GM21717 (cell line): Measurements from ENCODE around the gene HMGB1.

Experiments
- ATAC-seq: cut with Tn5 transposase; IDR thresholded peaks from one replicate; pipeline ENCODE4 v1.9.1; 2021; ENCODE audit warnings: mild to moderate bottlenecking, moderate library complexity; ENCODE audit not compliant: unreplicated experiment

Gene HMGB1

DNA sequence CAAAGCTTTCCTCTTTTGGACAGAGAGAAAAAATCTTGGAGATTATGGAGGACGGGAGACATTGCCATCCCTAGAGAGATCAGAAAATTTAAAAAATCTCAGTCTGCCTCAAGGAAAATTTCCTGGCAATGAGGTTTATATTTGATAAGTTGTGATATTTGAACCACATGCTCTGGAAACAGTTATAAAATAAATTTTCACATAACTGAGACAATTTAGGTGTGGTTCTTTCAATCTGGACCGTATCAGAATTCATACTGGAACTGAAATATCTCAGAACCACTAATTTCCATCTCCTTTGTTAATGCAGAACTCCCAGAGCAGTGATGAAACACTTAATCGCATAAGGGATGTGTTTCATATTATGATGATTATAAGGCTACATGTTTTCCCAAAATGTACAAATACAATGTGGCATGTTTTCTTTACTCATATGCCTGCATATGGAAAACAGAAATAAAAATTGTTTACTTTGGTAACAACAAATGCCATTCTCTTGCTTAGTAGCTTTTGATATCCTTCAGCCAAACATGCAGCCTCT lies 29.8 kb downstream of the HMGB1 start:
- no peak for ATAC-seq

DNA sequence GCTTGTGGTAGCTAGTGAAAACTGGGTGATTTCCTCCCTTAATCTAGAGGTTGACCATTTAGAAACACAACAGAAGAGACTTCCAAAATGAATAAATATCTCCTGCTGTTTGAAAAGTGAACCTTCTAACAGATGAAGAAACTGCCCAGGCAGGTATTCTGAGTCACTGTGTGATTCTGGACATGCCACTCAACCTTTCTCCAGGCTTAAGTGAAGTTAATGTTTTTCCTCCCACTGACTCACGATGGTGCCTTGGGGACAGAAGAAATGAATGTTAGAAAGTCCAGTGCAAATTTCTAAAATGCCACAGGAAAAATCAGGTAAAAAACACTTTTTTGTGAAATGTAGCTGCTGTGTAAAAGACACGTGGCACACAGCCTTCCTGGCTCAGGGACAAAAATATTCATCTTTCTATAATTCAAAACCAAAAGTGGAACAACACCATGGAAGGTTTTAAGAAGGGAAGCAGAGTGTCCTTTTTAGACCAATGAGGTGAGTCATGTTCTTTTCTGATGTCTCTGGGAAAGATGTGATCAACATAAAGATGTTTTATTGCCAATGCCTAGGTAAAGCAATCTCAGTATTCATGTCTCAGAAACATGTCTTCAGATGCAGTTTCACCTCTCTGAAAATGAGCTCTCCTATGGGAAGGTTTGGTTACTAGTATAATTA lies 34.3 kb downstream of the HMGB1 start:
- ATAC-seq = no peak

DNA sequence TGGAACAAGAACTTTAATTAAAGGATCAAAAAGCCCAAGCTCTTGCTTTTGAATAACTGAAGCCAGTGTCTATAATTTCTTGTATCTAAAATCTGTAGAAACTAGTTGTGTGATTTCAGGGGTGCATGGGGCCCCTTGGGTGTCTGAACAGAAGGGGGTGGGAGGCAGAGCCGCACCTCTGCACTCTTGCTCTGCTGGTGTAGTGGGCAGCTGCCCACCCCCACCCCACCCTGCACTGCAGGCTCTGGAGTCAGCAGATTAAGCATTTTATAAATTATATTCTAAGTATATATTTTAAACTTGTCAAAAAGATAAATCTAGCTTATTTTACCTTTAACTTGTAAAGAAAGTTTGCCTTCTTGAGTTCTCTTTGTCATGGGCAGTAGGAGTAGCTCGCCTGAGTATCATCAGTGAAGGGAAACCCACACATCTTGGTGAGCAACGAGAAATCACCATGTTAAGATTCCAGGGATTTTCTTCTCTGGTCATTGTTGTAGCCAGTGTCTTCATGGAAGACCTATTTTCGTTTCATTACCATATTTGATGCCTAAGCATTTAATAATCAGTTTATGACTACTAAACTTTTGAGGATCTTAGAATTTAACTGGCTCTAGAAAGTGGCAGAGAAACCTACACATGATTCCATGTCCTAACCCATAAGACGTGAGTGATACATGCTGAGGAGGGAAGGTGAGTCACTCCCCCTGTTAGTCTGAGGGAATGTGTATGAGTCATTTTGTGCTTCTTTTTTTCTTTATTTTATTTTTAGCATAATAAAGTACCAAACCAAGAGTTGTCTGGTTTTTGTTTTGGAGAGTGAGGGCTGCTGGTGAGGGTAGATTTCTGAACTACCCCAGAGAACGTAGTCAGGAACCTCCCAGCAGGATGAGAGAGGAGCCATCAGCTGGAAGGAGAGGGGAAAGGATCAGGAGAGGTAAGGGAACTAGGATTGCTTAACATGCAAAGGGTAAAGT lies 35.7 kb downstream of the HMGB1 start:
- ATAC-seq = peak; percentile 61

DNA sequence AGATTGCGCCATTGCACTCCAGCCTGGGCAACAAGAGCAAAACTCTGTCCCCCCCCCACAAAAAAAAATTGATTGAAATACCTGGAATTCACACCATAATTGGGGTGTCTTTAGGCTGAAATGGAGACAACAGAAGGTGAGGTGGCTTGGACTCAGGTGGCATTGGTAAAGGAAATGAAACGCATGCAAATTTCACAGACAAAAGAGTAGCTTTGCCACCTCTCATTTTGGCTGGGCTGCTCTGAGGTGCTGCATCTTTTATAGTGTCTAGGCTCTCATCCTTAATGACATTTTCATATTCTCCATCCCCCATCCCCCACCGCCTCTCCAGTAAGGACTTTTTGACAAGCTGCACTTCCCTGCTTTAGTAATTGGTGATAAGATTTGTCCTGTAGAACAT lies 36.5 kb downstream of the HMGB1 start:
- no peak for ATAC-seq

DNA sequence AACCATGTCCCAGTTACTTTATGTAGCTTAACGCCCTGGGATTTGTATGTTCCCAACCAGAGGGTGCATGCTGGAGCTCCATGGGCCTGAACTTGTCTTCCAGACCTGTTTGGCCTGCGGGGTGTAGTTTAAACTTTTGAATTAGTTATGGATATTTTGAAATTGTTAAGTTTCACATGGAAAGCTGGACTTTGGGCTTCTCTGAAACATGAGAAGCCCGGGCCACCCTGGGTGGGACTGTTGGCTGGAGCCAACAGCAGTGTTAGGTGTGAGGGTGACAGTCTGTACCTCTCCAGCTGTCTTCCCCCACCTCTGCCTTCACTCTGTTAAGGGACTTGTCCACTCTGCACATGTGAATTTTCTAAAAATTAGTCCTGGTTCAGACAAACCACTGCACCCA lies 41.8 kb downstream of the HMGB1 start:
- ATAC-seq = no peak

DNA sequence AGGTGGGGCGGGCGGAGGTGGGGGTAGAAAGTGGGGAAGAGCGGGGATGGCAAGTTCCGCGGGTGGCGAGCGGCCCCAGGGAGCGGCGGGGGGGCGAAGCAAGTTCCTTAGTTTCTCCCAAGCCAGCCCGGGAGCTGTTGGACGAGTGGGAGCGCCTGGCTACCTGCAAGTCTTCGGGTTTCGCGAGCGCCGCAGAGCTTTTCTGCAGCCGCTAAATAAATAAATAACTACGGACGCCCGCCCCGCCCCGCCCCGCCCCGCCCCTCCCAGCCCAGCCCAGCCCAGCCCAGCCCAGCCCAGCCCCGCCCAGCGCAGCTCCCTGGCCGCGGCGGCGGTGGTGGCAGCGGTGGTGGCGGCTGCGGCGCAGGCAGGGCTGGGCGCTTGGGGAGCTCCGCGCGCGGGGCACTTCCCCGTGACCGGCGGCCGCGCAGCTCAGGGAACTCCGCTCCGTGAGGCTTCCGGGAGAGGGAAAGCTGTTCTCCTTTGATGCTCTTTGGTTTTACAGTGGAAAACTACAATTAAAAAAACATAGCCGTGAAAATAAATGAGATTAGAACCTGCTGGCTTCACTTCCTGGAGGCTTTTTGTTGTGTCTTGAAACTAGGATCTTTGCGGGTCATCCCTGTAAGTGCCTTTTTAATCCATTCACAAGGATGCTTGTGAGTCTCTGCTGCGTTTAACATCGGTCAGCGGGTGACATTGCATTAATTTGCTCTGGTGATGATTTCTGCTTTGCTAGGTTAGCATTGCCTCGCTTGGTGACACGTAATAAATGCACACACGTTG lies 43.5 kb downstream of the HMGB1 start, which contains the start of gene UBE2L5:
Gene UBE2L5, plus strand, starts transcription at position 440 of the 786 bp plus-strand sequence. CDS start 5,498 bp downstream, outside the sequence.
- ATAC-seq = peak; percentile 53

DNA sequence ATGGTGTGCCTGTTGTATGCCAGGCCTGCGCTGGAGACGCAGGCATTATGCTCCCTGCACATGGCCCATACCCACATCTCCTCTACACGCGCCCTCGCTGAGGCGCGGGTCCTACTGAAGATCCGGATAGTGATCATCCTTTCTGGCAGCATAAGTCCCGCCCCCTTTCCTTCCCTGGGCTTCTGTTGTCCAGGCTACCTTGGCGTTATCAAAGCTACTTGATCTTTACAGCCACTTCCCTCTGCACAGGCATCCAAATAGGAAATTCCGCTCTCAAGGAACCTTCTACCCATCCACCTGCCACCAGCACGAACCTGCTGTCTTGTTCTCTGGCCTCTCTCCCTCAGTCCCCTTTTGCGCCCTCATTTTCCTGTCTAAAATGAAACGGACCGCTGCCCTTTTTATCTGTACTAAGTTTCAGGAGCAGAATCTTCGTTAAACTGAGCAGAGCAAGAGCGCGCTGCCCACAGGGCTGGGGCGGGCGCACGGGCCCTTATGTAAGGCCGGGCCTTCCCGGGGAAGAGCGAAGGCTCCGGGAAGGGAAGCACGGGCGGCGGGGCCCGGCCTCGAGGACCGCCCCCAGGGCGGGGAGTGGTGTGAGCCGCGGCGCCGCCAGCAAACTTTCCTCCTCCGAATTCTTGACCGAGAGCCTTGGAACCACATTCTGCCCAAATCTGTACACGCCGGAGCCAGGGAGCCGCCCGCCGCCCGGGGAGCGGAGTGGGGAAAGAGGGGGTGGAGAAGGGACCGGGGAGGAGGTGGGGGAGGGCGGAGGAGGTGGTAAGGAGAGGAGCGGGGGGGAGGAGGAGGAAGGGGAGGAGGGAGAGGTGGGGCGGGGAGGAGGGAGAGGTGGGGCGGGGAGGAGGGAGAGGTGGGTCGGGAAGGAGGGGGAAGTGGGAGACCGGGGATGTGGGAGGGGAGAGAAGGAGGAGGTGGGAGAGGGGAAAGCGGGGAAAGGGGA lies 44.4 kb downstream of the HMGB1 start:
- no peak for ATAC-seq

DNA sequence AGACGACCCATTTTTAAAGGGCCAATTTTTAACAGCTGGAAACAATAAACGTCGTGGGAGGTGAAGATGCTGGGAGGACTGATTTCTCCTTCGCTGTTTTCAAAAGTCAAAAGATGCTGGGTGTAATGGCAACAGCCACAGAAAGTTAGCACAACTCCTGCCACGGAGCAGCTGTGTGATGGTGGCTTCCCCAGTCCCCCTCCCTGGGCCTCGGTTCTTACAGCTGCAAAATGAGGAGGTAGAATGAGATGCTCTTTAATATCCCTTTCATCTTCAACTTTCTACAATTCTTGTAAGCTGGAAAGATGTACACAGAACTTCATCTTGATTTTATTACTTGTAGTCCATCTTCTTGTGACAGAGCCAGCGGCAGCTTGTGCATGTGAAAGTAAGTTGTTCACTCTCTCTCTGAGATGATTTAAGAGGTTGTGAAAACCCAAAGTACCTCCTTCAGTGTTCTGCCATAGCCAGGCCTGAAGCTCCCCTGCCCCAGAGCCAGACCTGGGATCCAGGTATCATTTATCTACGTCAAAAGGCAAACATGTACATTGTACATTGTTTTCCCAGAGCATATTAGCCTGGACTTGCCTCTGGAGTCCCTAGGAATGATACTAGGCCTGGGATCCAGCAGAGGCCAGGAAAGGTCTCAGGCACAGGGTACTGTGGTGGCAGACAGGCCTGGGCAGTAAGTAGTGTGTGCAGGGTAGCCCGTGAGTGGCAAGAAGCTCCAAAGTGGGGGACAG lies 46.8 kb downstream of the HMGB1 start:
- no peak for ATAC-seq

DNA sequence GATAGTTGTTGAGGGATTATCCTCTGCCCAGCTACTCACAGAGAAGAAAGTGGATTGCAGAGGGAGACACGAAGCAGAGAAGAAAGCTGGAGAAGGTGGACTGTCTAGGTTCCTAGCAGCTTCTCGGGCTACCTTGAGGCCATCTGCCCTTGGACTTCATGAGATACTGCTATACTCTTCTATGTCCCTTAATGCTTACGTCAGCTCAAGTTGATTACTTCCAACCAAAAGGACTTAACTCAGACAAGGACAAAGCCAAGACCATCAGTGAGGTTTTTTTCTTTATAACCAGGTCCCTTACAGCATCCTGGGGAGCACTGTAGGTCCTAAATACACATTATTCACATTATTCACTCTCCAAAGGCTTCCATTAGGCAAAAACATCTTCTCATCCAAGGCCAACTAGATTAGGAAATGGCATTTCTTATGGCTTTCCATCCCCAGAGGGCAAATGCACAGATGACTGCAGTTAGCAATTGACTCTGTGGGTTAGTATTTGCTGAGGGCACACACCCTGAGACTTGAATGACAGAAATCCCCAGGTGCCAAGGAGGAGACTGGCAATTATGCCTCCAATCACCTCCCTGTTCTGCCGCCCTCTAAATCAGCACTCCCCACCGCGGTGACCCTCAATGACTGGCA lies 47.5 kb downstream of the HMGB1 start:
- no peak for ATAC-seq

DNA sequence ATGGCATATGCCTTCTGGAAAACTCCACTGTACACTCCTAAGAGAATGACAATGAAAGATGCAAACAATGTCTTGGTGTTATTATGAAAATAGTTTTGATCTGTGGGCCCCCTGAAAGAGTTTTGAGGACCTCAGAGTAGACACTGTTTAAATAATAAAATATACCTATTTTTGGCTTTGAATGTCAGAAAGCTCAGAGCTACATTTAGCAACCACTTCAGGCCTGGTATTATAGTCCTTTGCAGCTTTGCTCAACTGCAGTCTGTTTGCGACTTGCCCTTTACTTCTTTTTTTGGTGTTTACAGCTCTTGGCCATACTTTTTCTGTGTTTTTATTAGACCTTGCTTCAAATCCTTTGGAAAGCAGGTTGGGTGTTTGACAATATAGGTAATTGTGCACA lies 49.3 kb downstream of the HMGB1 start:
- ATAC-seq = no peak

DNA sequence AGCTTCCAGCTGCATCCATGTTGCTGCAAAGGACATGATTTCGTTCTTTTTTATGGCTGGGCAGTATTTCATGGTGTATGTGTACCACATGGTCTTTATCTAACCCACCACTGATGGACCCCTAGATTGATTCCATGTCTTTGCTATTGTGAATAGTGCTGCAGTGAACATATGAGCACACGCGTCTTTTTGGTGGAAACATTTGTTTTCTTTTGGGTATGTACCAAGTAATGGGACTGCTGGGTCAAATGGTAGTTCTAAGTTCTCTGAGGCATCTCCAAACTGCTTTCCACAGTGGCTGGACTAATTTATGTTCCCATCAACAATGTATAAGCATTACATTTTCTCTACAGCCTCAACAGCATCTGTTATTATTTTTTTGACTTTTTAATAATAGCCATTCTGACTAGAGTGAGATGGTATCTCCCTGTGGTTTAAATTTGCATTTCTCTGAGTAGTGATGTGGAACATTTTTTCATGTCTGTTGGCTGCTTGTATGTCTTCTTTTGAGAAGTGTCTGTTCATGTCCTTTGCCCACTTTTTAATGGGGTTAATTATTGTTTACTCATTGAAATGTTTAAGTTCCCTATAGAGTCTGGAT lies 50.2 kb downstream of the HMGB1 start:
- peak; percentile 53 for ATAC-seq

DNA sequence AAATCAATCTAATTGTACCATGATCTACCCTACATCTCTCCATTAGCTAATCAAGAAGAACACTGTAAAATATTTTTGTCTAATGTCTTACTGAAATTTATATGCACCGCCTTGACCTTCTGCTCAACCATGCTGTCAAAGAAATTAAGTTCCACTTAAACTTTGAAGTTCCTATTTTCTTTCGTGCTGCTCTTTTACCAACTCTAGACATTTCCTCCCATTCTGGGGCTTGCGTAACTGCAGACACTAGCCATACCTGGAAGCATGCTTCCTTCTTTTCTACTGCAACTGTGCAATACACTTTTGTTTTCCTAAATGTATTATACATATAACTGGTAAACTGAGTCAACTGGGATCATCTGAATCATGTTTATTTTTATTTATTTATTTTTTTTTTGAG lies 51.9 kb downstream of the HMGB1 start:
- ATAC-seq = no peak

DNA sequence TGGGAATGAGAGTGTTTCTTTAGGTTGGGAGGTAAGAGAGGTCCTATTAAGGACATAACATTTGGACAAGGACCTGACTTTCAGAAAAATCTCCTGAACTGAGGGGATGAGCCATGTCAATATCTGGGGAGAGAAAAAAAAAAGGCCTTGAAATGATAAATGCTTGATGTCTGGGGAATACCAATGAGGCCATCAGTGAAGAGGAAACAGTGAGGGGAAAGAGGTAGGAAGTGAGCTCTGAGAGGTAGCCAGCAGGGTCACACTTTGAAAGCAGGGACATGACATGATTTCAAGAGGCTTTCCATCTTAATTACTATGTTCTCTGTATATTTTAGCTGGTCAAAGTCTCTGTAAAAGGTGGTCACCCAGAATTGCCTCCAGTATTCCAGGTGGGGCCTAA lies 53.4 kb downstream of the HMGB1 start:
- no peak for ATAC-seq

DNA sequence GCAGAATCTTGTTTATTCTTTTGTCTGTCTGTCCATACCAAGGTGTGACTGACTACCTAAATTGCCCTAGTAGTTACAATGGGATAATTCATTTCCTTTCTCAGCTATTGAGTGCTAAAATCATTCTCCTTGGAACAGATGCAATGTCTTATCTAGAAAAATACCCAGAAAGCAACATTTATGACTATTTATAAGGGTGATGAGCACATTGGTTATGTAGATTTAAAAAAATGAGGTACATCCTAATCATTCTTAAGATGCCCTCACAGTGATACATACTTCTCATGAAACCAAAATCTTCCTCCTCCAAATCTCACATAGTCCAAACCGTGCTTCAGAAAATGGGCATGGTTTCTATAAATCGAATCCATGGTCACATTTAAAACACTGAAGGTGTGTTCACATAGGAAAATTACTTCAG lies 55.0 kb downstream of the HMGB1 start:
- no peak for ATAC-seq

DNA sequence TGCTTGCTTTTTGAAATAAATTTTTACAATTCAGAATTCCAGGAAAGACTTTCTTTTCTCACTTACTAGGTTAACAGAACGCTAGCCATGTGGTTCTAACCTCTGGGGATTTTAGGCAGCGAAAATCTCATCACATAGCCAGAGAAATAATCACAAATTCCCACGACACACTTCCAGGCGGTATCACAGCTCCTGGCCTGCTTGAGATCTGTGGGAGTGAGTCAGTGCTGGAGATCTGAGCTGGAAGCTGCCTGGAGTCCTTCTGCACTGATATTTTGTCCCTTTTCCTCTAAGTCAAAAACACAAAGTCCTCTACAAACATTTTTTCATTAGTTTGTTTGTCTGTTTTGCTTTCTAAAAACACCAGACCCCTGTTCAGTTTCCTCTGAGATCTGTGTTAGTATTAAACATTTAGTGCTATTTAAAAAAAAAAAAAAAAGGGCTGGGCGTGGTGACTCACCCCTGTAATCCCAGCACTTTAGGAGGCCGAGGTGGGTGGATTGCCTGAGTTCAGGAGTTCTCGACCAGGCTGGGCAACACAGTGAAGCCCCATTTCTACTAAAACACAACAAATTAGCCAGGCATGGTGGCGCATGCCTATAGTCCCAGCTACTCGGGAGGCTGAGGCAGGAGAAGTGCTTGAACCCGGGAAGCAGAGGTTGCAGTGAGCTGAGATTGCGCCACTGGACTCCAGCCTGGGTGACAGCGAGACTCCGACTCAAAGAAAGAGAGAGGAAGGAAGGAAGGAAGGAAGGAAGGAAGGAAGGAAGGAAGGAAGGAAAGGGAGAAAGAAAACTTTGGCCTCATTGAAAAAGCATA lies 55.6 kb downstream of the HMGB1 start:
- ATAC-seq = no peak

DNA sequence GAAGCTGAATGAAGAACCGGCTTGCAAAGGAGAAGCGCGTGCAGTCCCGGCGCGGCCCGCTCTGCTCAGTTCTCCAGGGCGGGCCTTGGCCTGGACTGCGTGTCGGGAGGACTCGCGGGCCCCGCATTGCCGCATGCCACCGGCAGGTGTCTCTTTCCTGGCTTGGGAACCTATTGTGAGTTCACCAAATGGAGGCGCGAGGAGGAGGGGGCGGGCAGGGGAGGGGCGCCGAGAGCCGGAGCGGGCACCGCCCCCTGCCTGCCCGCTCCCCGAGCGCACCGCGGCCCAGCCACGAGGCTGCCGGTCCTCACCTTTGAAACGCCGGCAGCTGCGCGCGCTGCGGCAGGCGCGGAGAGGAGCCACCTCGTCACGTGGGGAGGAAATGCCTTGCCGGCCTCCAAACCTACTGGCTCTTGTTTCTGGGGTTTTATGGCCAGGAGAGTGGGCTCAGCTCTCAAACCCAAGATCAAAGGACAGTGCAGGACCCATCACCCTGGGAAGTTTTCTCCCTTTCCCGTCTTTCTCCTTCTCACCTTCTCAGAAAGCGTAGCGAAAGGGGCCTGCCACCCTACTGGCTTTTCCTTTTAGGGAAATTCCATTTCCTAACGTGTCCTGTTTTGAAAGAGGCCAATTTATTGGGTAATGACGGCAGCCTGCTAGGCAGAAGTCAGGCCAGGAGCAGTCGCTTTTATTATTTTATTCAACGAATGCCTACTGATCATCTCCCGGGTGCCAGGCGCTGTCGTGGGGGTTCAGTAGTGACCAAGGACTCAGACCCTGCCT lies 57.2 kb downstream of the HMGB1 start:
- ATAC-seq = peak; percentile 91
